ENCODE measurements around the gene DPY19L1.
A peak's percentile ranks its signal among the peaks of the same experiment; 100 is the strongest.
"Not testable (repeated sequence)": the region's sequence is repeated elsewhere in the genome, so short reads cannot be mapped to it uniquely, and the experiment has no call there.

DPY19L1 gene

GRCh38 chr7:35037211-35037525 lies at the start of gene DPY19L1:
Gene DPY19L1 (minus strand): TSS chr7:35037485. CDS start chr7:35037394, 91 bp downstream.
- Histone ChIP-seq H3K27ac (ENCODE audit: low read depth, low read length) (peak within 1 kb of the TSS; percentile 61), H3K9ac (ENCODE audit: low read length in 5 of 5) (peak within 1 kb of the TSS in 4 of 5 donors; percentile 69 to 75 (median 72))

GRCh38 chr7:35079517-35079916 lies 42.2 kb upstream of the DPY19L1 start:
- H3K9ac ChIP-seq (ENCODE audit: low read length in 5 of 5); H3K4me3 ChIP-seq (ENCODE audit: low read depth in 1 of 5, low read length in 5 of 5): not testable (repeated sequence)

More at GRCh38 chr7:35037211-35037525, at the start of gene DPY19L1:
- Histone ChIP-seq H3K9me3 (ENCODE audit: control insufficient read depth in 5 of 5, low read length in 5 of 5) (no peaks in the 10 kb centered on the region), H3K4me3 (ENCODE audit: low read depth in 1 of 5, low read length in 5 of 5) (peak within 1 kb of the TSS; percentile 78 to 84 (median 81)), H3K36me3 (ENCODE audit: control insufficient read depth in 5 of 5, insufficient read depth in 5 of 5, low read length in 5 of 5) (no peaks in the 10 kb centered on the region), H3K27me3 (ENCODE audit: control insufficient read depth in 5 of 5, insufficient read depth in 4 of 5, low read length in 5 of 5) (no peaks in the 10 kb centered on the region), H3K4me1 (ENCODE audit: control insufficient read depth in 5 of 5, insufficient read depth in 5 of 5, low read length in 5 of 5) (peaks cover 3 to 24% (median 18%) of the 10 kb centered on the region in 5 donors)

GRCh38 chr7:35074008-35074407 lies 36.7 kb upstream of the DPY19L1 start:
- H3K4me1 ChIP-seq (ENCODE audit: control insufficient read depth in 5 of 5, insufficient read depth in 5 of 5, low read length in 5 of 5); H3K4me3 ChIP-seq (ENCODE audit: low read depth in 1 of 5, low read length in 5 of 5); H3K36me3 ChIP-seq (ENCODE audit: control insufficient read depth in 5 of 5, insufficient read depth in 5 of 5, low read length in 5 of 5): not testable (repeated sequence)

More at GRCh38 chr7:35079517-35079916, 42.2 kb upstream of the DPY19L1 start:
- H3K9me3 ChIP-seq (ENCODE audit: control insufficient read depth in 5 of 5, low read length in 5 of 5); H3K4me1 ChIP-seq (ENCODE audit: control insufficient read depth in 5 of 5, insufficient read depth in 5 of 5, low read length in 5 of 5); H3K27me3 ChIP-seq (ENCODE audit: control insufficient read depth in 5 of 5, insufficient read depth in 4 of 5, low read length in 5 of 5); H3K36me3 ChIP-seq (ENCODE audit: control insufficient read depth in 5 of 5, insufficient read depth in 5 of 5, low read length in 5 of 5); H3K27ac ChIP-seq (ENCODE audit: low read depth, low read length): not testable (repeated sequence)

GRCh38 chr7:35072950-35073827 lies 35.9 kb upstream of the DPY19L1 start:
- H3K9ac ChIP-seq (ENCODE audit: low read length in 5 of 5); H3K36me3 ChIP-seq (ENCODE audit: control insufficient read depth in 5 of 5, insufficient read depth in 5 of 5, low read length in 5 of 5); H3K4me1 ChIP-seq (ENCODE audit: control insufficient read depth in 5 of 5, insufficient read depth in 5 of 5, low read length in 5 of 5); H3K4me3 ChIP-seq (ENCODE audit: low read depth in 1 of 5, low read length in 5 of 5); H3K27me3 ChIP-seq (ENCODE audit: control insufficient read depth in 5 of 5, insufficient read depth in 4 of 5, low read length in 5 of 5); H3K9me3 ChIP-seq (ENCODE audit: control insufficient read depth in 5 of 5, low read length in 5 of 5); H3K27ac ChIP-seq (ENCODE audit: low read depth, low read length): not testable (repeated sequence)

More at GRCh38 chr7:35074008-35074407, 36.7 kb upstream of the DPY19L1 start:
- H3K9me3 ChIP-seq (ENCODE audit: control insufficient read depth in 5 of 5, low read length in 5 of 5); H3K9ac ChIP-seq (ENCODE audit: low read length in 5 of 5); H3K27ac ChIP-seq (ENCODE audit: low read depth, low read length); H3K27me3 ChIP-seq (ENCODE audit: control insufficient read depth in 5 of 5, insufficient read depth in 4 of 5, low read length in 5 of 5): not testable (repeated sequence)

GRCh38 chr7:35069084-35069483 lies 31.8 kb upstream of the DPY19L1 start:
- H3K4me1 ChIP-seq (ENCODE audit: control insufficient read depth in 5 of 5, insufficient read depth in 5 of 5, low read length in 5 of 5); H3K36me3 ChIP-seq (ENCODE audit: control insufficient read depth in 5 of 5, insufficient read depth in 5 of 5, low read length in 5 of 5); H3K9me3 ChIP-seq (ENCODE audit: control insufficient read depth in 5 of 5, low read length in 5 of 5); H3K9ac ChIP-seq (ENCODE audit: low read length in 5 of 5); H3K27me3 ChIP-seq (ENCODE audit: control insufficient read depth in 5 of 5, insufficient read depth in 4 of 5, low read length in 5 of 5); H3K27ac ChIP-seq (ENCODE audit: low read depth, low read length); H3K4me3 ChIP-seq (ENCODE audit: low read depth in 1 of 5, low read length in 5 of 5): not testable (repeated sequence)

- H3K27me3 ChIP-seq (ENCODE audit: control insufficient read depth in 5 of 5, insufficient read depth in 4 of 5, low read length in 5 of 5); H3K27ac ChIP-seq (ENCODE audit: low read depth, low read length); H3K4me3 ChIP-seq (ENCODE audit: low read depth in 1 of 5, low read length in 5 of 5); H3K36me3 ChIP-seq (ENCODE audit: control insufficient read depth in 5 of 5, insufficient read depth in 5 of 5, low read length in 5 of 5); H3K9ac ChIP-seq (ENCODE audit: low read length in 5 of 5); H3K9me3 ChIP-seq (ENCODE audit: control insufficient read depth in 5 of 5, low read length in 5 of 5); H3K4me1 ChIP-seq (ENCODE audit: control insufficient read depth in 5 of 5, insufficient read depth in 5 of 5, low read length in 5 of 5): not testable (repeated sequence)
Observed at GRCh38 chr7:35065382-35065781, 28.1 kb upstream of the DPY19L1 start.

- H3K36me3 ChIP-seq (ENCODE audit: control insufficient read depth in 5 of 5, insufficient read depth in 5 of 5, low read length in 5 of 5); H3K9ac ChIP-seq (ENCODE audit: low read length in 5 of 5); H3K27ac ChIP-seq (ENCODE audit: low read depth, low read length); H3K27me3 ChIP-seq (ENCODE audit: control insufficient read depth in 5 of 5, insufficient read depth in 4 of 5, low read length in 5 of 5); H3K9me3 ChIP-seq (ENCODE audit: control insufficient read depth in 5 of 5, low read length in 5 of 5); H3K4me1 ChIP-seq (ENCODE audit: control insufficient read depth in 5 of 5, insufficient read depth in 5 of 5, low read length in 5 of 5); H3K4me3 ChIP-seq (ENCODE audit: low read depth in 1 of 5, low read length in 5 of 5): not testable (repeated sequence)
Observed at GRCh38 chr7:35058571-35058970, 21.3 kb upstream of the DPY19L1 start.

GRCh38 chr7:35057505-35058451 lies 20.5 kb upstream of the DPY19L1 start:
- not testable (repeated sequence) for H3K9me3 ChIP-seq (ENCODE audit: control insufficient read depth in 5 of 5, low read length in 5 of 5); H3K4me3 ChIP-seq (ENCODE audit: low read depth in 1 of 5, low read length in 5 of 5); H3K36me3 ChIP-seq (ENCODE audit: control insufficient read depth in 5 of 5, insufficient read depth in 5 of 5, low read length in 5 of 5); H3K9ac ChIP-seq (ENCODE audit: low read length in 5 of 5); H3K4me1 ChIP-seq (ENCODE audit: control insufficient read depth in 5 of 5, insufficient read depth in 5 of 5, low read length in 5 of 5); H3K27ac ChIP-seq (ENCODE audit: low read depth, low read length); H3K27me3 ChIP-seq (ENCODE audit: control insufficient read depth in 5 of 5, insufficient read depth in 4 of 5, low read length in 5 of 5)

GRCh38 chr7:35055733-35056132 lies 18.4 kb upstream of the DPY19L1 start:
- not testable (repeated sequence) for H3K4me3 ChIP-seq (ENCODE audit: low read depth in 1 of 5, low read length in 5 of 5); H3K9me3 ChIP-seq (ENCODE audit: control insufficient read depth in 5 of 5, low read length in 5 of 5); H3K4me1 ChIP-seq (ENCODE audit: control insufficient read depth in 5 of 5, insufficient read depth in 5 of 5, low read length in 5 of 5); H3K27ac ChIP-seq (ENCODE audit: low read depth, low read length); H3K36me3 ChIP-seq (ENCODE audit: control insufficient read depth in 5 of 5, insufficient read depth in 5 of 5, low read length in 5 of 5); H3K9ac ChIP-seq (ENCODE audit: low read length in 5 of 5); H3K27me3 ChIP-seq (ENCODE audit: control insufficient read depth in 5 of 5, insufficient read depth in 4 of 5, low read length in 5 of 5)

- not testable (repeated sequence) for H3K4me1 ChIP-seq (ENCODE audit: control insufficient read depth in 5 of 5, insufficient read depth in 5 of 5, low read length in 5 of 5); H3K27ac ChIP-seq (ENCODE audit: low read depth, low read length); H3K27me3 ChIP-seq (ENCODE audit: control insufficient read depth in 5 of 5, insufficient read depth in 4 of 5, low read length in 5 of 5); H3K36me3 ChIP-seq (ENCODE audit: control insufficient read depth in 5 of 5, insufficient read depth in 5 of 5, low read length in 5 of 5); H3K9me3 ChIP-seq (ENCODE audit: control insufficient read depth in 5 of 5, low read length in 5 of 5); H3K4me3 ChIP-seq (ENCODE audit: low read depth in 1 of 5, low read length in 5 of 5); H3K9ac ChIP-seq (ENCODE audit: low read length in 5 of 5)
Observed at GRCh38 chr7:35053488-35054175, 16.3 kb upstream of the DPY19L1 start.
